WTC11 (cell line): Measurements from ENCODE around the gene FOLR2. TPM values are rescaled to one million over a fixed set of nuclear protein-coding genes. Genes with fewer than 3 reads are reported as not detected.

ENCODE experiments used
- ATAC-seq: fragments of 200-7000 bp; cut with Tn5 transposase; 2 replicates; pipeline ENCODE4 v1.10.0; 2021; ENCODE audit warnings: mild to moderate bottlenecking, moderate library complexity
- CTCF ChIA-PET: fragments of 300-600 bp; sonication (Branson Sonifier 250); formaldehyde crosslinking; loops from one replicate; lab custom pipeline; 2021; ENCODE audit warnings: antibody characterized with exemption; lab: Charles Lee
- POLR2A ChIA-PET: fragments of 350-600 bp; sonication (Branson Sonifier 250); formaldehyde crosslinking; loops from one replicate; lab custom pipeline; 2021; ENCODE audit warnings: antibody characterized with exemption; lab: Charles Lee
- DNase-seq: peaks from one replicate; pipeline ENCODE4 v3.0.0; 2021; ENCODE audit warnings: low spot score
- H3K27ac Mint-ChIP-seq: 2 replicates; pipeline ENCODE4 v1.8.0; 2021; ENCODE audit warnings: mixed read lengths
- H3K27me3 Mint-ChIP-seq: 2 replicates; pipeline ENCODE4 v1.8.0; 2021; ENCODE audit warnings: low read depth, mild to moderate bottlenecking, moderate library complexity, mixed read lengths
- H3K36me3 Mint-ChIP-seq: 2 replicates; pipeline ENCODE4 v1.8.0; 2021; ENCODE audit warnings: mixed read lengths
- H3K4me1 Mint-ChIP-seq: 2 replicates; pipeline ENCODE4 v1.8.0; 2022; ENCODE audit warnings: mixed read lengths
- H3K4me3 Mint-ChIP-seq: 2 replicates; pipeline ENCODE4 v1.8.0; 2021; ENCODE audit warnings: mild to moderate bottlenecking, moderate library complexity, mixed read lengths
- H3K9me3 Mint-ChIP-seq: 2 replicates; pipeline ENCODE4 v1.8.0; 2021; ENCODE audit warnings: mixed read lengths
- CREB1 ChIP-seq: sonication (generic); formaldehyde crosslinking; IDR thresholded peaks from 2 replicates; pipeline ENCODE4 v1.8.0; 2023; ENCODE audit warnings: mild to moderate bottlenecking, missing genetic modification reagents
- ETV6 ChIP-seq: sonication (generic); formaldehyde crosslinking; IDR thresholded peaks from 2 replicates; pipeline ENCODE4 v1.8.1; 2022; ENCODE audit warnings: mild to moderate bottlenecking, missing genetic modification reagents
- FOXJ3 ChIP-seq: sonication (generic); formaldehyde crosslinking; IDR thresholded peaks from 2 replicates; pipeline ENCODE4 v1.9.0; 2021; ENCODE audit warnings: missing genetic modification reagents, mild to moderate bottlenecking, borderline replicate concordance
- GABPB1 ChIP-seq: sonication (generic); formaldehyde crosslinking; IDR thresholded peaks from 2 replicates; pipeline ENCODE4 v1.8.1; 2023; ENCODE audit warnings: mild to moderate bottlenecking, missing genetic modification reagents
- GRHL2 ChIP-seq: fragments of 250-450 bp; sonication (Bioruptor Pico); IDR thresholded peaks from 2 replicates; pipeline ENCODE4 v1.8.0; 2022; ENCODE audit warnings: mild to moderate bottlenecking, moderate library complexity; ENCODE audit not compliant: insufficient replicate concordance, severe bottlenecking
- GTF2I ChIP-seq: fragments of 250-450 bp; sonication (Bioruptor Pico); conservative IDR thresholded peaks from 2 replicates; pipeline ENCODE4 v1.4.0; 2021; ENCODE audit warnings: mild to moderate bottlenecking
- KAT7 ChIP-seq: sonication (generic); formaldehyde crosslinking; IDR thresholded peaks from 2 replicates; pipeline ENCODE4 v1.8.1; 2023; ENCODE audit warnings: missing genetic modification reagents, mild to moderate bottlenecking, borderline replicate concordance
- NFATC4 ChIP-seq: fragments of 250-450 bp; sonication (Bioruptor Pico); IDR thresholded peaks from 2 replicates; pipeline ENCODE4 v1.9.0; 2021; ENCODE audit warnings: mild to moderate bottlenecking
- RORB ChIP-seq: fragments of 250-450 bp; sonication (Bioruptor Pico); IDR thresholded peaks from 2 replicates; pipeline ENCODE4 v1.9.0; 2021; ENCODE audit warnings: mild to moderate bottlenecking
- SP1 ChIP-seq: sonication (generic); formaldehyde crosslinking; conservative IDR thresholded peaks from 2 replicates; pipeline ENCODE4 v1.8.1; 2022; ENCODE audit warnings: missing genetic modification reagents
- ZNF121 ChIP-seq: sonication (generic); formaldehyde crosslinking; IDR thresholded peaks from 2 replicates; pipeline ENCODE4 v1.8.0; 2023; ENCODE audit warnings: missing genetic modification reagents
- ZNF138 ChIP-seq: sonication (generic); formaldehyde crosslinking; conservative IDR thresholded peaks from 2 replicates; pipeline ENCODE4 v1.8.1; 2022; ENCODE audit warnings: mild to moderate bottlenecking, moderate library complexity, missing genetic modification reagents
- ZNF219 ChIP-seq: sonication (generic); formaldehyde crosslinking; IDR thresholded peaks from 2 replicates; pipeline ENCODE4 v1.8.0; 2023; ENCODE audit warnings: missing genetic modification reagents, mild to moderate bottlenecking, borderline replicate concordance
- ZNF232 ChIP-seq: sonication (generic); formaldehyde crosslinking; IDR thresholded peaks from 2 replicates; pipeline ENCODE4 v1.8.0; 2022; ENCODE audit warnings: mild to moderate bottlenecking, missing genetic modification reagents
- ZNF671 ChIP-seq: fragments of 250-450 bp; sonication (Bioruptor Pico); IDR thresholded peaks from 2 replicates; pipeline ENCODE4 v1.8.0; 2021; ENCODE audit warnings: mild to moderate bottlenecking
- total RNA-seq: library from RNA; stranded (reverse); gene quantifications from 3 replicates; pipeline ENCODE4 v1.2.3, GENCODE V29; 2021
- TF ChIP-seq, protein P1 (sequence below): sonication (generic); formaldehyde crosslinking; IDR thresholded peaks from 2 replicates; pipeline ENCODE4 v1.8.0; 2023; ENCODE audit warnings: missing genetic modification reagents
- TF ChIP-seq, protein P2 (sequence below): sonication (generic); formaldehyde crosslinking; IDR thresholded peaks from 2 replicates; pipeline ENCODE4 v1.8.1; 2023; ENCODE audit warnings: mild to moderate bottlenecking, missing genetic modification reagents, moderate library complexity
- TF ChIP-seq, protein P3 (sequence below): fragments of 250-450 bp; sonication (Bioruptor Pico); IDR thresholded peaks from 2 replicates; pipeline ENCODE4 v1.9.0; 2021; ENCODE audit warnings: mild to moderate bottlenecking
- TF ChIP-seq, protein P4 (sequence below): sonication (generic); formaldehyde crosslinking; IDR thresholded peaks from 2 replicates; pipeline ENCODE4 v1.8.1; 2023; ENCODE audit warnings: mild to moderate bottlenecking, missing genetic modification reagents
- TF ChIP-seq, protein P5 (sequence below): sonication (generic); formaldehyde crosslinking; IDR thresholded peaks from 2 replicates; pipeline ENCODE4 v1.8.0; 2022; ENCODE audit warnings: mild to moderate bottlenecking, missing genetic modification reagents
- TF ChIP-seq, protein P6 (sequence below): sonication (generic); formaldehyde crosslinking; IDR thresholded peaks from 2 replicates; pipeline ENCODE4 v1.8.1; 2023; ENCODE audit warnings: mild to moderate bottlenecking, missing genetic modification reagents, borderline replicate concordance
- TF ChIP-seq, protein P7 (sequence below): sonication (generic); formaldehyde crosslinking; IDR thresholded peaks from 2 replicates; pipeline ENCODE4 v1.8.0; 2022; ENCODE audit warnings: missing genetic modification reagents
- TF ChIP-seq, protein P8 (sequence below): fragments of 250-450 bp; sonication (Bioruptor Pico); IDR thresholded peaks from 2 replicates; pipeline ENCODE4 v1.9.0; 2021; ENCODE audit warnings: moderate library complexity, mild to moderate bottlenecking, inconsistent platforms, borderline replicate concordance

FOLR2 gene
- total RNA-seq, 1 experiment from 2014 or later = not detected

DNA sequence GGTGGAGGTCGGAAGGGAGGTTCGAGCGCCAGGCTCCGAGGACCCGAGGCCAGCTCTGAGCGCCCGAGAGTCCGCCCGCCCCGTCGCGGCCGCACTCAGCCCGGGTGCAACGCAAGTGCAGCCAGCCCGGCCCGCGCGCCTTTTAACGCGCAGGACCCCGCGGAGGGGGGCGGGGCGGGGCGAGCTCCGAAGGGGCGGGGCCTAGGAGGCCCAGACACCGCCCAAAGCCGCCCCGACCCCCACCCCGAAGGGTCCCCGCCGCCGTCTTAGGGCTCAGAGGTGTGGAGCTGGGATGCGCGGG is 27.4 kb downstream of the FOLR2 start, which contains the start of gene PHOX2A:
PHOX2A (minus strand) TSS at position 117 of the 301 bp plus-strand sequence. CDS start 172 bp downstream, outside the sequence.
- peaks cover 45% of the 10 kb centered on the region for H3K27me3 Mint-ChIP-seq
- H3K9me3 Mint-ChIP-seq = no peaks in the 10 kb centered on the region
- DNase-seq = peak; percentile 68
- no peaks in the 10 kb centered on the region for H3K36me3 Mint-ChIP-seq
- peaks cover 35% of the 10 kb centered on the region for H3K4me1 Mint-ChIP-seq
- ChIA-PET POLR2A (no interaction called here), CTCF (interaction anchor here (1.0 to 7.5 kb wide), 8 partner anchors 21 to 227 kb away, joined by 3 to 89 read pairs (median 4); partner anchors contain the start of gene CLPB)
- H3K27ac Mint-ChIP-seq = no peak within 1 kb of the TSS
- H3K4me3 Mint-ChIP-seq = peak within 1 kb of the TSS; percentile 74
- no peak for TF ChIP-seq KAT7 (CRISPR knock-in tag)
- TF ChIP-seq, protein P1, sequence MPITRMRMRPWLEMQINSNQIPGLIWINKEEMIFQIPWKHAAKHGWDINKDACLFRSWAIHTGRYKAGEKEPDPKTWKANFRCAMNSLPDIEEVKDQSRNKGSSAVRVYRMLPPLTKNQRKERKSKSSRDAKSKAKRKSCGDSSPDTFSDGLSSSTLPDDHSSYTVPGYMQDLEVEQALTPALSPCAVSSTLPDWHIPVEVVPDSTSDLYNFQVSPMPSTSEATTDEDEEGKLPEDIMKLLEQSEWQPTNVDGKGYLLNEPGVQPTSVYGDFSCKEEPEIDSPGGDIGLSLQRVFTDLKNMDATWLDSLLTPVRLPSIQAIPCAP (CRISPR knock-in tag) = no peak
- TF ChIP-seq GRHL2 = no peak
- no peak for TF ChIP-seq ZNF232 (CRISPR knock-in tag)
- TF ChIP-seq, protein P2, sequence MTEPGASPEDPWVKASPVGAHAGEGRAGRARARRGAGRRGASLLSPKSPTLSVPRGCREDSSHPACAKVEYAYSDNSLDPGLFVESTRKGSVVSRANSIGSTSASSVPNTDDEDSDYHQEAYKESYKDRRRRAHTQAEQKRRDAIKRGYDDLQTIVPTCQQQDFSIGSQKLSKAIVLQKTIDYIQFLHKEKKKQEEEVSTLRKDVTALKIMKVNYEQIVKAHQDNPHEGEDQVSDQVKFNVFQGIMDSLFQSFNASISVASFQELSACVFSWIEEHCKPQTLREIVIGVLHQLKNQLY (CRISPR knock-in tag) = no peak
- no peak for TF ChIP-seq ETV6 (CRISPR knock-in tag)
- TF ChIP-seq, protein P3, sequence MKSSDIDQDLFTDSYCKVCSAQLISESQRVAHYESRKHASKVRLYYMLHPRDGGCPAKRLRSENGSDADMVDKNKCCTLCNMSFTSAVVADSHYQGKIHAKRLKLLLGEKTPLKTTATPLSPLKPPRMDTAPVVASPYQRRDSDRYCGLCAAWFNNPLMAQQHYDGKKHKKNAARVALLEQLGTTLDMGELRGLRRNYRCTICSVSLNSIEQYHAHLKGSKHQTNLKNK (CRISPR knock-in tag) = no peak
- TF ChIP-seq, protein P4, sequence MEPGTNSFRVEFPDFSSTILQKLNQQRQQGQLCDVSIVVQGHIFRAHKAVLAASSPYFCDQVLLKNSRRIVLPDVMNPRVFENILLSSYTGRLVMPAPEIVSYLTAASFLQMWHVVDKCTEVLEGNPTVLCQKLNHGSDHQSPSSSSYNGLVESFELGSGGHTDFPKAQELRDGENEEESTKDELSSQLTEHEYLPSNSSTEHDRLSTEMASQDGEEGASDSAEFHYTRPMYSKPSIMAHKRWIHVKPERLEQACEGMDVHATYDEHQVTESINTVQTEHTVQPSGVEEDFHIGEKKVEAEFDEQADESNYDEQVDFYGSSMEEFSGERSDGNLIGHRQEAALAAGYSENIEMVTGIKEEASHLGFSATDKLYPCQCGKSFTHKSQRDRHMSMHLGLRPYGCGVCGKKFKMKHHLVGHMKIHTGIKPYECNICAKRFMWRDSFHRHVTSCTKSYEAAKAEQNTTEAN (CRISPR knock-in tag) = no peak
- peak; percentile 36 for ATAC-seq

DNA sequence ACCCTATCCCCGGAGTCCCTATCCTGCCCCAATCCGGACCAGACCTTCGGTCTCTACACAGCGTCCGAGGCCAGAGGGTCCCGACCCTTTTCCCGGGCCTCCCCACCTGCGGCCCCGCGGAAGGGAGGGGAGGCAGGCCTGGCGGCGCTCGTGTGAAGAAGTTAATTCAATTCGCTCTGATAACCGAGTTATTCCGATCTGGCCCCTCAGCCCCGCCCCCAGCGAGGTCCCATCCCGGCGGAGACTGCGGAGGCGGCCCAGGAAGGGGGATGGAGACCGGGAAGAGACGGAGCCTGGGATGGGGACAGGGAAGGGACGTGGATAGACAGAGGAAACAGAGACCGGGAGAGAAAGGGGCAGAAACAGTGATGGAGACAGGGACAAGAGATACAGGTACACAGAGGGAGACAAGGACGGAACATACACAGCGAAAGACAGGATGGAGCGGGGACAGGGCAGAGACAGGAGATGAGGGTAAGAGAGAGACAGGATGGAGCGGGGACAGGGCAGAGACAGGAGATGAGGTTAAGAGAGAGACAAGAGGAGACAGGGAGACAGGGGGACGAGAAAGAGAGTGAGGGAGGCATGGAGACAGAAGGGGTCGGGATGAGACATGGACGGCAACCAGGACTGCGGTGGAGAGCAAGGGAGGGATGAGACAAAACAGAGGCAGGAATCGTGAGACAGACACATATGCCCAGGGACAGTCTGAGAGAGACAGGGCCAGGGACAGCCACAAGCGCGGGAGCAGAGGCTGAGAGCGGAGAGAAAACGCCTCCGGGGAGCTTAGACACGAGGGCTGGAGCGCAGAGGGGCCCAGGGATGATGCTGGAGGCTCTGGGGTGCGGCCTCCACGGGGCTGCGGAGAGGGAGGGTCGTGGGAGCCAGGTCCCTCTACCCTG is 28.0 kb downstream of the FOLR2 start:
- peak; percentile 69 for DNase-seq
- no peak overlapping the region for H3K27ac Mint-ChIP-seq
- peaks cover 30% of the 10 kb centered on the region for H3K4me1 Mint-ChIP-seq
- ChIA-PET POLR2A (no interaction called here), CTCF (interaction anchor here (0.7 to 7.5 kb wide), 11 partner anchors 21 to 227 kb away, joined by 3 to 89 read pairs (median 4); partner anchors contain the start of gene CLPB)
- ATAC-seq = peak; percentile 29
- H3K27me3 Mint-ChIP-seq = peaks cover 43% of the 10 kb centered on the region
- H3K9me3 Mint-ChIP-seq = no peaks in the 10 kb centered on the region
- H3K4me3 Mint-ChIP-seq = no peak overlapping the region
- no peaks in the 10 kb centered on the region for H3K36me3 Mint-ChIP-seq
- TF ChIP-seq GTF2I (CRISPR knock-in tag) (no peak), ZNF121 (no peak), ZNF219 (no peak), NFATC4 (no peak), GABPB1 (CRISPR knock-in tag) (no peak), ZNF671 (CRISPR knock-in tag) (no peak), ZNF138 (CRISPR knock-in tag) (no peak), FOXJ3 (CRISPR knock-in tag) (no peak), CREB1 (CRISPR knock-in tag) (no peak), SP1 (CRISPR knock-in tag) (peak; percentile 26; the same call in 1 of the 2 replicates), RORB (CRISPR knock-in tag) (no peak)
- TF ChIP-seq, protein P5, sequence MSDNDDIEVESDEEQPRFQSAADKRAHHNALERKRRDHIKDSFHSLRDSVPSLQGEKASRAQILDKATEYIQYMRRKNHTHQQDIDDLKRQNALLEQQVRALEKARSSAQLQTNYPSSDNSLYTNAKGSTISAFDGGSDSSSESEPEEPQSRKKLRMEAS = peak; percentile 45
- TF ChIP-seq, protein P6, sequence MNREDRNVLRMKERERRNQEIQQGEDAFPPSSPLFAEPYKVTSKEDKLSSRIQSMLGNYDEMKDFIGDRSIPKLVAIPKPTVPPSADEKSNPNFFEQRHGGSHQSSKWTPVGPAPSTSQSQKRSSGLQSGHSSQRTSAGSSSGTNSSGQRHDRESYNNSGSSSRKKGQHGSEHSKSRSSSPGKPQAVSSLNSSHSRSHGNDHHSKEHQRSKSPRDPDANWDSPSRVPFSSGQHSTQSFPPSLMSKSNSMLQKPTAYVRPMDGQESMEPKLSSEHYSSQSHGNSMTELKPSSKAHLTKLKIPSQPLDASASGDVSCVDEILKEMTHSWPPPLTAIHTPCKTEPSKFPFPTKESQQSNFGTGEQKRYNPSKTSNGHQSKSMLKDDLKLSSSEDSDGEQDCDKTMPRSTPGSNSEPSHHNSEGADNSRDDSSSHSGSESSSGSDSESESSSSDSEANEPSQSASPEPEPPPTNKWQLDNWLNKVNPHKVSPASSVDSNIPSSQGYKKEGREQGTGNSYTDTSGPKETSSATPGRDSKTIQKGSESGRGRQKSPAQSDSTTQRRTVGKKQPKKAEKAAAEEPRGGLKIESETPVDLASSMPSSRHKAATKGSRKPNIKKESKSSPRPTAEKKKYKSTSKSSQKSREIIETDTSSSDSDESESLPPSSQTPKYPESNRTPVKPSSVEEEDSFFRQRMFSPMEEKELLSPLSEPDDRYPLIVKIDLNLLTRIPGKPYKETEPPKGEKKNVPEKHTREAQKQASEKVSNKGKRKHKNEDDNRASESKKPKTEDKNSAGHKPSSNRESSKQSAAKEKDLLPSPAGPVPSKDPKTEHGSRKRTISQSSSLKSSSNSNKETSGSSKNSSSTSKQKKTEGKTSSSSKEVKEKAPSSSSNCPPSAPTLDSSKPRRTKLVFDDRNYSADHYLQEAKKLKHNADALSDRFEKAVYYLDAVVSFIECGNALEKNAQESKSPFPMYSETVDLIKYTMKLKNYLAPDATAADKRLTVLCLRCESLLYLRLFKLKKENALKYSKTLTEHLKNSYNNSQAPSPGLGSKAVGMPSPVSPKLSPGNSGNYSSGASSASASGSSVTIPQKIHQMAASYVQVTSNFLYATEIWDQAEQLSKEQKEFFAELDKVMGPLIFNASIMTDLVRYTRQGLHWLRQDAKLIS (CRISPR knock-in tag) = 0 out of 2 replicates have a peak, but pooled peaks have one; percentile 38
- TF ChIP-seq, protein P7, sequence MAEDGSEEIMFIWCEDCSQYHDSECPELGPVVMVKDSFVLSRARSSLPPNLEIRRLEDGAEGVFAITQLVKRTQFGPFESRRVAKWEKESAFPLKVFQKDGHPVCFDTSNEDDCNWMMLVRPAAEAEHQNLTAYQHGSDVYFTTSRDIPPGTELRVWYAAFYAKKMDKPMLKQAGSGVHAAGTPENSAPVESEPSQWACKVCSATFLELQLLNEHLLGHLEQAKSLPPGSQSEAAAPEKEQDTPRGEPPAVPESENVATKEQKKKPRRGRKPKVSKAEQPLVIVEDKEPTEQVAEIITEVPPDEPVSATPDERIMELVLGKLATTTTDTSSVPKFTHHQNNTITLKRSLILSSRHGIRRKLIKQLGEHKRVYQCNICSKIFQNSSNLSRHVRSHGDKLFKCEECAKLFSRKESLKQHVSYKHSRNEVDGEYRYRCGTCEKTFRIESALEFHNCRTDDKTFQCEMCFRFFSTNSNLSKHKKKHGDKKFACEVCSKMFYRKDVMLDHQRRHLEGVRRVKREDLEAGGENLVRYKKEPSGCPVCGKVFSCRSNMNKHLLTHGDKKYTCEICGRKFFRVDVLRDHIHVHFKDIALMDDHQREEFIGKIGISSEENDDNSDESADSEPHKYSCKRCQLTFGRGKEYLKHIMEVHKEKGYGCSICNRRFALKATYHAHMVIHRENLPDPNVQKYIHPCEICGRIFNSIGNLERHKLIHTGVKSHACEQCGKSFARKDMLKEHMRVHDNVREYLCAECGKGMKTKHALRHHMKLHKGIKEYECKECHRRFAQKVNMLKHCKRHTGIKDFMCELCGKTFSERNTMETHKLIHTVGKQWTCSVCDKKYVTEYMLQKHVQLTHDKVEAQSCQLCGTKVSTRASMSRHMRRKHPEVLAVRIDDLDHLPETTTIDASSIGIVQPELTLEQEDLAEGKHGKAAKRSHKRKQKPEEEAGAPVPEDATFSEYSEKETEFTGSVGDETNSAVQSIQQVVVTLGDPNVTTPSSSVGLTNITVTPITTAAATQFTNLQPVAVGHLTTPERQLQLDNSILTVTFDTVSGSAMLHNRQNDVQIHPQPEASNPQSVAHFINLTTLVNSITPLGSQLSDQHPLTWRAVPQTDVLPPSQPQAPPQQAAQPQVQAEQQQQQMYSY (CRISPR knock-in tag) = peak; percentile 95
- TF ChIP-seq, protein P8, sequence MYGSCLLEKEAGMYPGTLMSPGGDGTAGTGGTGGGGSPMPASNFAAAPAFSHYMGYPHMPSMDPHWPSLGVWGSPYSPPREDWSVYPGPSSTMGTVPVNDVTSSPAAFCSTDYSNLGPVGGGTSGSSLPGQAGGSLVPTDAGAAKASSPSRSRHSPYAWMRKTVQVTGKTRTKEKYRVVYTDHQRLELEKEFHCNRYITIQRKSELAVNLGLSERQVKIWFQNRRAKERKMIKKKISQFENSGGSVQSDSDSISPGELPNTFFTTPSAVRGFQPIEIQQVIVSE (CRISPR knock-in tag) = no peak
